Measurements from ENCODE around the gene ZNF620.
"Not testable (repeated sequence)": the region's sequence is repeated elsewhere in the genome, so short reads cannot be mapped to it uniquely, and the experiment has no call there.

ZNF620 gene

GRCh38 chr3:40505599-40506462 is at the start of gene ZNF620:
TSS of gene ZNF620 (plus strand) at chr3:40506039. CDS start at chr3:40506353, 314 bp downstream.
- DNase-seq, result peak; percentile 54 to 67

DNA sequence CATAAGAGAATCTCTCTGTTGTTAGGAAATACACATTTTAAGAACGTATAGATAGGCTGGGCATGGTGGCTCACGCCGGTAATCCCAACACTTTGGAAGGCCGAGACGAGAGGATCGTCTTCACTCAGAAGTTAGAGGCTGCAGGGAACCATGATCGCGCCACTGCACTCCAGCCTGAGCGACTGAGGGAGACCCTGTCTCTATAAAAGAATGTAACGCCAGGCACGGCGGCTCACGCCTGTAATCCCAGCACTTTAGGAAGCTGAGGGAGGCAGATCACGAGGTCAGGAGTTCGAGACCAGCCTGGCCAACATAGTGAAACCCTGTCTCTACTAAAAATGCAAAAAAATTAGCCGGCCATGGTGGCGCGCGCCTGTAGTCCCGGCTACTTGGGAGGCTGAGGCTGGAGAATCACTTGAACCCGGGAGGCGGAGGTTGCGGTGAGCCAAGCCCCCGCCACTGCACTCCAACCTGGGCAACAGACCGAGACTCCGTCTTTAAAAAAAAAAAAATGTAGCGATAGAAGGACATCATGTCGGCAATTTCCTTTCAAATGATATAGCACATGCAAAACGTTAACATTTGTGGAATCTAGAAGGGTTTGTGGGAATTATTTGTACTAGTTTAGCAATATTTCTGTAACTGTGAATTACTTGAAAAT is 49.4 kb upstream of the ZNF620 start:
- no peak for DNase-seq

DNA sequence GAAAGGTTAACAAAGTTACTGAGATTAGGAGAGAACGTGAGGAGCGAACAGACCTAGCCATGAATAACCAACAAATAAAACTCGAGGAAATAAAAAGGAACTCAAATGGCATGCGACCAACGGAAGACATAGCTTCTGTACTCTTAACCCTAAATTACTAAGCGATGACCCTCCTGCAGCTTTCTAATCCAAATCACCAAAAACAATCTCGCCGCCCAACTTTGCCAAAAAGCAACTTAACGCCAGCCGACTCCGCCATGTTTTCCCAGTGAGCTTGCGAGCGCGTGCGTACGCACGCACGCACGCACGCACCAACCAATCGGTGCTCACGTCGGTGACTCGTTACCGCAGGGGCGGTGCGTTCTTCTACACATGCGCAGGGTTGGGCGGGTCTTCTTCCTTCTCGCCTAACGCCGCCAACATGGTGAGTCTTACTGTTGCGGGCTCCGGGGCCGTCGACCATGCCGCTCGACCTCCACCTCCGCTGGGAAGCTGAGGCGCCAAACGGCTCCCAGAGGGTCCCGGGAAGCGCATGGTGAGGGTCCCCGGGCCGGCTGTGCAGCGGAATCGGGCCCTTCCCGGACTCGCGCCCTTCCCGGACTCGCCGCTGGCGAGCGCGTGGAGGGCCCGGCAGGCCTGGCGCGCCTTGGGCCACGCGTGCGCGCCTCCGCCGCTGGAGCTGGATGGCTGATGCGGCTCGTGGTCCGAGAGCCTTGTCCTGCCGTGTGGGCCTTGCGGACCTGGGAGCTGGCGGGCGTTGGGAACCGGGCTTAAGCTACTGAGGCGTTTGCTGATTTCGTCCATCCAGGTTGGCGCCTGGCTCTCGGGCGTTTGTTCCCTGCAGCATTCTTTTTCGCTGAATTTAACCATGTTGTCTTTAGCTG is 48.7 kb upstream of the ZNF620 start, which contains the start of gene RPL14:
Gene RPL14, plus strand, starts transcription at position 400 of the 884 bp plus-strand sequence. Its CDS starts 133 bp downstream, at position 533.
- DNase-seq, result peak; percentile 94 to 96

- no peak for DNase-seq
These were observed 47.4 kb upstream of the ZNF620 start for GRCh38 chr3:40458473-40458872.

DNA sequence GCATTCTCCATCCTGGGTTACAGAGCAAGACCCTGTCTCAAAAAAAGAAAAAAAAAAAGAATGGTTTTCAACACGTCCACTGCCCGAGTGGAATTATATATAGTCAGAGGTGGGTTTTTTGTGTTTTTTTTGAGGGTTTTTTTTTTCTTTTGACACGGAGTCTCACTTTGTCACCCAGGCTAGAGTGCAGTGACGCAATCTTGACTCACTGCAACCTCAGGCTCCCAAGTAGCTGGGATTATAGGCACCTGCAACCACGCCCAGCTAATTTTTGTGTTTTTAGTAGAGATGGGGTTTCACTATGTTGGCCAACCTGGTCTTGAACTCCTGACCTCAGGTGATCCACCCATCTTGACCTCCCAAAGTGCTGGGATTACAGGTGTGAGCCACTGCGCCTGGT is 45.4 kb upstream of the ZNF620 start:
- not testable (repeated sequence) for DNase-seq

DNA sequence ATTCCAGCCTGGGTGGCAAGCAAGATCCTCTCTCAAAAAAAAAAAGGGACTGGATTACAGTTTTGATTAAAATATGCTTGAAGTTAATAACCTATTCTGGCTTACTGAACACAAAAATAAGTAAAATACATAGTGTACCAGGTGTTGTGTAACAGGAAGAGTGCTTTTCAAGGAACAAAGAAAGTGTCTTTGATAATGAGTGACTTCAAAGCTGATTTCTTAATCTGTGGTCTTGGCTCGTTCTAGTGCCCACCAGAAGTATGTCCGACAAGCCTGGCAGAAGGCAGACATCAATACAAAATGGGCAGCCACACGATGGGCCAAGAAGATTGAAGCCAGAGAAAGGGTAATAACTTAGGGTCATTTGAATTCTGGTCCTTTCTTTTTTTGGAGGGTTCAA is 44.7 kb upstream of the ZNF620 start:
- DNase-seq, result no peak

DNA sequence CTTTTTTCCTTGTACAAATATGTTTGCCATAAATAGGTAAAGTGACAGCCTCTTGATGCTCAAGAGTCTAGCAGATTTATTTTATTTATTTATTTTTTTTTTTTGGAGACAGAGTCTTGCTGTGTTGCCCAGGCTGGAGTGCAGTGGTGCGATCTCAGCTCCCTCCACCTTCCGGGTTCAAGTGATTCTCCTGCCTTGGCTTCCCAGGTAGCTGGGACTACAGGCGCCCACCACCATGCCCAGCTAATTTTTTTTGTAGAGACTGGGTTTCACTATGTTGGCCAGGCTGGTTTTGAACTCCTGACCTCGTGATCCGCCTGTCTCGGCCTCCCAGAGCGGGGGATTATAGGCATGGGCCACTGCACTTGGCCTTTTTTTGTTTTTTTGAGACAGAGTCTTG is 43.0 kb upstream of the ZNF620 start:
- DNase-seq, result not testable (repeated sequence)

GRCh38 chr3:40463579-40463978 is 42.3 kb upstream of the ZNF620 start:
- no peak for DNase-seq

GRCh38 chr3:40464339-40465110 is 41.3 kb upstream of the ZNF620 start:
- peak; percentile 16 to 63 for DNase-seq

DNA sequence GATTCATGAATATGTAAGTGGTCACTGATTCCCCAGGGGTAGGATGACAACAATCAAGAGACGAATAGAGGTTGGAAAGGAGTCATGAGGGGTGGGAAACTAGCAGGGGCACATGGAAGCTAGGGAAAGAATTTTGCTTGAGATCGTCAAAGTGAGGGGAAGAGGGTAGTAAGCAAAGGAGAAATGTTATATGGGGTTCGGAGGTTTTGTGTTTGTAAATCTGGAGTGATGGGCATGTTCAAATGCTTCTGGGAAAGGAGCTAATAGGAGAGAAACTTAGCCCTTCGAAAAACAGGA is 40.8 kb upstream of the ZNF620 start:
- DNase-seq, result no peak

DNA sequence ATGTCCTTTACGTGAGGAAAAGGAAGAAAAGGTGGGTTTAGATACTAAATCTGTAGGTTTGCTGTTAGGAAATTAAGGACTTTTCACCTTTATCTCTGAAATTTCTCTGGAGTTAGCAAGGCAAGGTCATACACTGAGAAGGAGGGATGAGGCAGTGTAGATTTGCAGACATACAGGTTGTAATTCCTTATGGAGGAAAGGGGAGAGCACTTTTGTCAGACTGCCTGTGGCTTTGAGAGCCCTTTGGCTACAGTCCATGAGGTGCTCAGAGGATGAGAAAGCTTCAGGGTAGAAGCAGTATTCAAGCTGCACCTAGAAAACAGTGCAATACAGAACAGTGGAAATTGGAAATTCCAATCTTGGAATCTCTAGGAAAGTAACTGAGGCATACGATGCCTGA is 40.4 kb upstream of the ZNF620 start:
- DNase-seq, result no peak

DNA sequence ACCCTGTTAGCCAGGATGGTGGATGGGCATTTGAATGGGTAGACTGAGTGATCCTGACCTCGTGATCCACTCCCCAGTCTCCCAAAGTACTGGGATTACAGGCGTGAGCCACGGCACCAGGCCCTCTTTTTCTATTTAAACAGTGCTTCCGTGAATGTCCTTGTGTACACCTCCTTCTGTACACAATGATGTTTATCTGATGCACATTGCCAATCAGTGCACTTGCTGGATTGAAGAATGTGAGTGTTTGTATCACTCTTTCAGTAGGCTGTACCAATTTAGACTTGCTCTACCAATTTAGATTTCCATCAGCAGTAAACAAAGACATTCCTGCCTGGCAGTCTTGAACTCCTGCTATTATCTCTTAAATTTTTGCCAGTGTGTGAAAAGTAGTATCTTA is 37.8 kb upstream of the ZNF620 start:
- no peak for DNase-seq

DNA sequence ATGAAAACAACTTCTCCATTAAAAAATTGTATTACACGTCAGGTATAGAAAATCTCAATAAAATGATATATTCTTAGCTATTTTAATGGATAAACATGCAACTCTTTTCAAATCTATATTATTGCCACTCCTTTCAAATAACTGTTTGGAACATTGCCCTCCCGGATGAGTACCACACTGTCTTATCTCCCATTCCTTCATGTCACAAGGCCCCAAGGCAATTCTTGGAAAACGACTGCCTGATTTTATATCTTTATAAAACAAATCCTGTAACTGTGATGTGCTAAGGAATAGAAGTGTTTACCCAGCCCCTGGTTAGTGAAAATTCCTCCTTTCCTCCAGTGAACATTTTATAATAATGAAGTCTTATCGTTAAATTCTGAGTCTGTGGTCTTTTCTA is 35.1 kb upstream of the ZNF620 start:
- DNase-seq, result no peak

DNA sequence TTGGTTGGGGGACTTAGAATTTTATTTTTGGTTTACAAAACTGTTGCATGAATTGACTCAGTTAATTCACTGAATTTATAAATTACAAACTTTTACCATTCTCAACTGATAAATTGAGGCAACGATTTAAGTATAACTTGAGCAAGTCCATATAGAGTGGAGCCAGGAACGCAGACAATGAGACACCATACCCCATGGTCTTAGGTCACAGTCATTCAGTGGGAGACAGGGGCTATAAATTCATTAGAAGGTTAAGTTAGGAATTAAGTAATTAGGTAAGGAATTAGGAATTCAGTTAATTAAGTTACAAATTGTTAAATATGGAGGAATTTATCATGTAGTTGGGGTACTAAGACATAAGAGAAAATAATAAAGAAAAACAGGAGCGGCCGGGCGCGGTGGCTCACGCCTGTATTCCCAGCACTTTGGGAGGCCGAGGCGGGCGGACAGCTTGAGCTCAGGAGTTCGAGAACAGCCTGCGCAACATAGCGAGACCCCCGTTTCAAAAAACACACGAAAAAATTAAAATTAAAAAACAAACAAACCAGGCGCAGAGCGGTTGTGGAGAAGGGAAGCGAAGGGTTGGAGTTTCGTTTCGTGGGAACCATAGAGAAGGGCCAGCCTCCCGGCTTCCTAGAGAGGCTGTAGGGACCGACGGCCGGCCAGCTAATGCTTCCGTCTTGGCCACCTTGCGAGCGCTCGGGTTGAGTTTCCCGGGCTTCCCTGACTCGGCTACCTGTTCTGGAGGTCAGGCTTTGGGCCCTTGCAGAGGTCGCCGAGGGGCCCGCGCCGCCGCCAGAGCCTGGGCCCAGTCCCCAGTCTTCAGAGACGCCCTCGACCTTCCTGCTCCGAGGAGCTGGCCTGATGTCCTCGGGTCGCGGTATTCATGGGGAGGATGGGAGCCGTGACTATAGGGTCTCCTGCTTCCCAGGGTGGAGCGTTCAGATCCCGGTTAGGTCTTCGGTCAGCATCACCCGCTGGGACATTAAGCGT is 29.1 kb upstream of the ZNF620 start, which contains the start of gene ZNF619:
Gene ZNF619, plus strand, starts transcription at position 645 of the 993 bp plus-strand sequence. CDS start 858 bp downstream, outside the sequence.
- peak; percentile 68 to 80 for DNase-seq

DNA sequence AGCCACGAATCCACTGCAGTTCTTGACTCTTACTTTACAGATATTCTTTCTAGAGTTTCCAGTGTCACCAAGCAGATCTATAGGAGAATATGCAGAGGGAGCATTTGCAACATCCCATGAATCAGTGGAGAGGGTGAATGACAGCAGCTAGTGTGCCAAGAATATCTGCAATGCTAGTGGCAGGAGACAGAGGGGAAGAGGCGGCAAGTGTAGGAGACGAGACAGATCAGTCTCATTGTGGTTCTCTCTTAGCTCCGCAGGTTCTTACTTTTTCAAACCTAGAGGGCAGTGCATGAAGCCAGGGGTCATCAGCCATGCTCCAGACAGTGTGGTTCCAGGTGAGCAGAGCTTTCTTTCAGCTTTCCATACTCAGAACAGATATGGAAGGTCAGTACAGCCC is 28.2 kb upstream of the ZNF620 start:
- no peak for DNase-seq

- no peak for DNase-seq
These were observed 18.7 kb upstream of the ZNF620 start for GRCh38 chr3:40487172-40487571.

GRCh38 chr3:40490916-40491315 is 14.9 kb upstream of the ZNF620 start:
- DNase-seq, result no peak

DNA sequence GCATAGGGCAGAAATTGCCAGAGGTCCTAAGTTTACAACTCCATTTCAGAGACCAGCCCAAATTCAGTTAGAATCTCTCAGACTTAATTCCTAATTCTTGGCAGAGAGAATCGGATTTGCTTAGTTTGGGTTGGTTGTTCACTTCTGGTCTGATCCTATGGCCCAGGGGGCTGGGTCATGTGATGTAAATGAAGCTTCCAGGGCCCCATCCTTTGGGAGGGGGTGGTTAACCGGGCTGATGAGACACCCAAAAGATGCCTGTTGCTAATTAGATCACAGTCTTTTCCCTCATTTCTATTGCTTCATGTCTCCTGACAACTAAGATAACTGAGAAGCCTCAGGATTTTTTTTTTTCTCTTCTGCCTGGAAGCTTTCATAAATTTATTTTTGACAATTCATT is 11.1 kb upstream of the ZNF620 start:
- no peak for DNase-seq

GRCh38 chr3:40497288-40497687 is 8.6 kb upstream of the ZNF620 start:
- DNase-seq, result no peak

- no peak for DNase-seq
These were observed 5.9 kb upstream of the ZNF620 start for GRCh38 chr3:40499952-40500351.

DNA sequence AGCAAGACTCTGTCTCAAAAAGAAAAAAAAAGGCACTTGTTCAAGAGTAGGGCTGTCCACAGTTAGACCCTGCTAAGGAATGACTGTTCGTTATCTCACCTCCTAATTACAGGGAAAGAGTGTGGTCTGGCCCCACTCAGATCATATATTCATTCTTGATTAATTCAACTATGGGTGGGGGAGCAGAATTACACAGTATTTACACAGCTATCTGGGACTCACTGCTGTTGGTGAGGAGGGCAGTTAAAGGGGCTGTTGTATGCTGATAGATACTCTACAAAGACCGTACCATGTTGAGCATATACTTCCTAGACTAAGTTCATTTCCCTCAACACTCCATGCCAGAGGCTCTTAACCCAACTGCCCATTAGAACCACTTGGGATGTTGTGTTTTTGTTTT is 3.8 kb upstream of the ZNF620 start:
- DNase-seq, result no peak

Measured in CD4-positive, alpha-beta T cell treated with Interferon alpha-2 for 1 hour (primary cell).